MM.1S (cell line): ENCODE data around the gene CD300E.

Source experiments
- CTCF ChIP-seq: fragments of 300-600 bp; sonication (generic); IDR thresholded peaks from 2 replicates; pipeline ENCODE4 v1.5.1; 2016; ENCODE audit warnings: antibody characterized with exemption, low read length, mixed read lengths
- EZH2 ChIP-seq: fragments of 300-600 bp; sonication (generic); optimal IDR thresholded peaks from 2 replicates; pipeline ENCODE3; 2017; ENCODE audit warnings: low read depth, mild to moderate bottlenecking, antibody characterized with exemption, low read length, mixed read lengths

- TF ChIP-seq CTCF (no peak), EZH2 (no peak)
These were observed 58.4 kb downstream of the CD300E start for GRCh38 chr17:74565126-74565525.
